Measurements from ENCODE around the gene LYRM1.

- TF ChIP-seq POLR2A (IDR thresholded peaks at IDR 0.05) (no peak), CTCF (IDR thresholded peaks at IDR 0.05) (no peak)
Observed at GRCh38 chr16:20949660-20950059, 49.1 kb downstream of the LYRM1 start.

Measured in testis (tissue), 2 donors.